ENCODE measurements around the gene SPEF2. TPM values are rescaled to one million over a fixed set of nuclear protein-coding genes. Genes with fewer than 3 reads are reported as not detected.

SPEF2 gene
- total RNA-seq, 1 donor from 2014 or later = 12.1 TPM

DNA sequence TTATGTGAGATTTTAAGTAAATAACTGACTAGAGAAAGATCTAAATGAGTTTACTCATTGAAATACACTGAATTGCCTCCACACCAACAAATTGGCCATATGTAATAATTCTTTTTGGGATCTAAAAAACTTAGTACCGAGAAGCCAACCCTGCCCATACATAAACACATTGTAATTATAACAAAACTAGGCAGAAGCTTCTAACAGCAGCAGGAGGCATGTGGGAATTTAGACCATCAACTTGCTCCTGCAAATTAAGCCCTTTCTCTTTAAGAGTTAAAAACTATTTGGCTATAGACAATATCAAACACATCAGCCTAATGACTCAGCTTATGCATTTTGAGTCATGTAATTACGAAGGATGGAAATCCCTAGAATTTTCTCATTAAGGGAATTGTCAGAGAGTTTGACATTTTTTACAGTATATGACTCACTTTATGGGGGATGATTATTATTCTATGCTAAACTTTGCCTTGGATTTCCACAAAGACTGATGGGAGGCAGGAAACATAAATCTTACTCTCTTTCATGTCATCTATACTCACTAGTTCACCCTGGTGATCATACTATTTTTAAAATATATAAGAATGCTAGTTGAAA lies 240.0 kb downstream of the SPEF2 start:
- H3K9me3 Mint-ChIP-seq = no peaks in the 10 kb centered on the region
- H3K27me3 Mint-ChIP-seq (ENCODE audit: low read depth) = peaks cover 2% of the 10 kb centered on the region
- peaks cover 33% of the 10 kb centered on the region for H3K4me1 Mint-ChIP-seq
- DNase-seq (ENCODE audit: low spot score in 2 of 2, unreplicated experiment in 2 of 2) = no peak
- H3K4me3 Mint-ChIP-seq = no peak overlapping the region
- TF ChIP-seq, protein P1, sequence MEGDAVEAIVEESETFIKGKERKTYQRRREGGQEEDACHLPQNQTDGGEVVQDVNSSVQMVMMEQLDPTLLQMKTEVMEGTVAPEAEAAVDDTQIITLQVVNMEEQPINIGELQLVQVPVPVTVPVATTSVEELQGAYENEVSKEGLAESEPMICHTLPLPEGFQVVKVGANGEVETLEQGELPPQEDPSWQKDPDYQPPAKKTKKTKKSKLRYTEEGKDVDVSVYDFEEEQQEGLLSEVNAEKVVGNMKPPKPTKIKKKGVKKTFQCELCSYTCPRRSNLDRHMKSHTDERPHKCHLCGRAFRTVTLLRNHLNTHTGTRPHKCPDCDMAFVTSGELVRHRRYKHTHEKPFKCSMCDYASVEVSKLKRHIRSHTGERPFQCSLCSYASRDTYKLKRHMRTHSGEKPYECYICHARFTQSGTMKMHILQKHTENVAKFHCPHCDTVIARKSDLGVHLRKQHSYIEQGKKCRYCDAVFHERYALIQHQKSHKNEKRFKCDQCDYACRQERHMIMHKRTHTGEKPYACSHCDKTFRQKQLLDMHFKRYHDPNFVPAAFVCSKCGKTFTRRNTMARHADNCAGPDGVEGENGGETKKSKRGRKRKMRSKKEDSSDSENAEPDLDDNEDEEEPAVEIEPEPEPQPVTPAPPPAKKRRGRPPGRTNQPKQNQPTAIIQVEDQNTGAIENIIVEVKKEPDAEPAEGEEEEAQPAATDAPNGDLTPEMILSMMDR (IDR thresholded peaks at IDR 0.05; ENCODE audit: unreplicated experiment) = no peak
- no peak overlapping the region for H3K27ac Mint-ChIP-seq
- no peaks in the 10 kb centered on the region for H3K36me3 Mint-ChIP-seq

DNA sequence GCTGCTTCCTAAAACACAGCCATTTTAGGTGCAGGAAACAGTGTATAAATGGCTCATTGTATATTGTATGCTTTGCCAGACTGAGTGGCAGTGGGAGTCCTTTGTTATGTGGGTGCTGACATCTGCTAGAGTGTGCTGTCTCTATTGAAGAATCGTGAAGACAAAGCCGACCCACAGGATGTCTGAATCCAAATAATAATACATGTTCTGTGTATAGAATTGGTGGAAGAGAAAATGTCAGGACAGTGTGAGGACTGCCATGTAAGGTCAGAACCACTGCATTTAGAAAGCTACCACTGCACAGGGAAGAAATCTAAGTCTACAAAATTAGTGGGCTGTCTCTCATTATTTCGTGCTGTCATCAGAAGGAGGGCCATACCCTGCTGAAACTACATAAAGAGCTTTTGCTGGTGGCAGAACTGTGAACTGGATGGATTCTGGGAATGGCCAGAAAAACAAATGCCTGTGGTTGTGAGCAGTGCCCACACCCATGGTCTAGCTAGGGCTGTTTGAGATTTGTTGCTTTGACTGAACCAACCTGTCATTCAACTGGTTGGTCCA lies 241.5 kb downstream of the SPEF2 start:
- no peaks in the 10 kb centered on the region for H3K27me3 Mint-ChIP-seq (ENCODE audit: low read depth)
- H3K4me3 Mint-ChIP-seq = no peak overlapping the region
- TF ChIP-seq, protein P1 (IDR thresholded peaks at IDR 0.05; ENCODE audit: unreplicated experiment) = no peak
- peaks cover 6% of the 10 kb centered on the region for H3K9me3 Mint-ChIP-seq
- H3K36me3 Mint-ChIP-seq = no peaks in the 10 kb centered on the region
- H3K4me1 Mint-ChIP-seq = peaks cover 33% of the 10 kb centered on the region
- H3K27ac Mint-ChIP-seq = no peak overlapping the region
- DNase-seq (ENCODE audit: low spot score in 2 of 2, unreplicated experiment in 2 of 2) = no peak

DNA sequence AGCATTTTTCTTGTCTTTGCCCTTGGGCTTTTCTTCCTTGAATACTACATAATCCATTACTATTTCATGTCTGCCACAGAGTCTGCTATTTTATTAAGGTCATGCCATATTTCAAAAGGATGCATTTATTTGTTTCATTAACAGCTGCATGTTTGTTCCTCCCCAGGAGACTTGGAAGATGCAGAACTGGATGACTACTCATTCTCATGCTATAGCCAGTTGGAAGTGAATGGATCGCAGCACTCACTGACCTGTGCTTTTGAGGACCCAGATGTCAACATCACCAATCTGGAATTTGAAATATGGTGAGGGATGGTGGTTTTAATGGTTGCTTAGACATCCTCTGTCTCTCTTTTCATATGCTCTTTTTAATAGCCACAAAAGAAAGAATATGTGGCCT lies 243.0 kb downstream of the SPEF2 start:
- H3K9me3 Mint-ChIP-seq = peaks cover 6% of the 10 kb centered on the region
- TF ChIP-seq, protein P1 (IDR thresholded peaks at IDR 0.05; ENCODE audit: unreplicated experiment) = no peak
- H3K4me1 Mint-ChIP-seq = peaks cover 23% of the 10 kb centered on the region
- H3K4me3 Mint-ChIP-seq = no peak overlapping the region
- H3K27me3 Mint-ChIP-seq (ENCODE audit: low read depth) = no peaks in the 10 kb centered on the region
- no peaks in the 10 kb centered on the region for H3K36me3 Mint-ChIP-seq
- DNase-seq (ENCODE audit: low spot score in 2 of 2, unreplicated experiment in 2 of 2) = no peak
- H3K27ac Mint-ChIP-seq = no peak overlapping the region

DNA sequence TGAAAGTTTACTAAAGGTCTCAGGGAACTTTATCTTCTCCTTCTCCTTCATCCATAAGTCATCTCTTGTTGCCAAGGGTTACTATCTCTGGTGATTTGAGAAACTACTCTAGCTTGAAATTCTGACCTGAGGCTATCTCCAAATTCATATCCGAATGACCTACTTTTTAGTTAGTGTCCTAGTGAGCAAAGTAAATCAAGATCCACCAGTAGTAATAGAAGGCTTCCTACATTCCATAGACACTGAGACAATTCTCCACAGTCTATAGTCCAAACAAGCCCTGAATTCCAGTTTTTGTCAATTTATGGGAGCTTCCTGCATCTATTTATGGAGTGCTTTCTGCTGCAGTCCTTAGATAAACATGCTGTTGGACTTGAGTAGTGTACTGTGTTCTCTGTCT lies 244.1 kb downstream of the SPEF2 start:
- H3K27ac Mint-ChIP-seq = no peak overlapping the region

DNA sequence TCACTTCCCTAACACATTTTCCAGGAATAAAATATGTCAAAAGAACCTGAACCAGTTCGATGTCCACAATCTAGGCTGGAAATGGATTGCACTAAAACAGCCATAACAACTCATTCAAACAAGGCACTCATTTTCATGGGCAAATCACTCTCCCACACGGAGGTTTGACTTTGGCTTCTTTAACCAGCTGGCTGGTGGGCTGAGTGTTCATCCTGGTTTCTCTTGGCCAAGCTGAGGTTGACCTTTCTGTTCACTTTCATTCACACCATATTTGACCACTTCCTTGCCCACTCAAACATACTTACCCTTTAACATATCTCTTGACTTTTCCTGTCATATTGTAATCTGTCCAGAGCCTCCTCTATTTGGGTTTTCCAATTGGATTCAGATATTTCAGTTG lies 244.5 kb downstream of the SPEF2 start:
- Mint-ChIP-seq H3K36me3 (no peaks in the 10 kb centered on the region), H3K9me3 (peaks cover 6% of the 10 kb centered on the region), H3K27ac (no peak overlapping the region), H3K4me3 (no peak overlapping the region), H3K4me1 (peaks cover 17% of the 10 kb centered on the region), H3K27me3 (ENCODE audit: low read depth) (no peaks in the 10 kb centered on the region)
- TF ChIP-seq, protein P1 (IDR thresholded peaks at IDR 0.05; ENCODE audit: unreplicated experiment) = no peak
- no peak for DNase-seq (ENCODE audit: low spot score in 2 of 2, unreplicated experiment in 2 of 2)

More for the DNA sequence above, 244.1 kb downstream of the SPEF2 start:
- DNase-seq (ENCODE audit: low spot score in 2 of 2, unreplicated experiment in 2 of 2) = no peak
- Mint-ChIP-seq H3K36me3 (no peaks in the 10 kb centered on the region), H3K4me3 (no peak overlapping the region), H3K4me1 (peaks cover 21% of the 10 kb centered on the region), H3K9me3 (peaks cover 6% of the 10 kb centered on the region), H3K27me3 (ENCODE audit: low read depth) (no peaks in the 10 kb centered on the region)
- TF ChIP-seq, protein P1 (IDR thresholded peaks at IDR 0.05; ENCODE audit: unreplicated experiment) = no peak
